Measurements from ENCODE around the gene SMYD3. TPM values are rescaled to one million over a fixed set of nuclear protein-coding genes. Genes with fewer than 3 reads are reported as not detected.

Gene SMYD3
- total RNA-seq, 1 donor from 2014 or later = 34.9 TPM

GRCh38 chr1:245788886-245789285 lies 718.2 kb downstream of the SMYD3 start:
- no peaks in the 10 kb centered on the region for H3K27me3 Mint-ChIP-seq (ENCODE audit: low read depth)
- peaks cover 2% of the 10 kb centered on the region for H3K36me3 Mint-ChIP-seq
- no peak for DNase-seq (ENCODE audit: low spot score in 2 of 2, unreplicated experiment in 2 of 2)
- no peak overlapping the region for H3K27ac Mint-ChIP-seq
- no peak for TF ChIP-seq CTCF (IDR thresholded peaks at IDR 0.05; ENCODE audit: unreplicated experiment)
- no peak overlapping the region for H3K4me3 Mint-ChIP-seq
- H3K4me1 Mint-ChIP-seq = peaks cover 48% of the 10 kb centered on the region
- peaks cover 4% of the 10 kb centered on the region for H3K9me3 Mint-ChIP-seq

- no peaks in the 10 kb centered on the region for H3K27me3 Mint-ChIP-seq (ENCODE audit: low read depth)
- no peak overlapping the region for H3K4me3 Mint-ChIP-seq
- H3K9me3 Mint-ChIP-seq = peaks cover 10% of the 10 kb centered on the region
- no peak for DNase-seq (ENCODE audit: low spot score in 2 of 2, unreplicated experiment in 2 of 2)
- peaks cover 2% of the 10 kb centered on the region for H3K36me3 Mint-ChIP-seq
- TF ChIP-seq CTCF (IDR thresholded peaks at IDR 0.05; ENCODE audit: unreplicated experiment) = no peak
- peak overlapping the region; percentile 53 for H3K27ac Mint-ChIP-seq
- peaks cover 42% of the 10 kb centered on the region for H3K4me1 Mint-ChIP-seq
These were observed 718.8 kb downstream of the SMYD3 start for GRCh38 chr1:245788269-245788668.

GRCh38 chr1:245786948-245787347 lies 720.1 kb downstream of the SMYD3 start:
- Mint-ChIP-seq H3K4me3 (no peak overlapping the region), H3K27me3 (ENCODE audit: low read depth) (no peaks in the 10 kb centered on the region), H3K9me3 (peaks cover 12% of the 10 kb centered on the region), H3K27ac (no peak overlapping the region), H3K36me3 (peaks cover 2% of the 10 kb centered on the region), H3K4me1 (peaks cover 31% of the 10 kb centered on the region)
- no peak for DNase-seq (ENCODE audit: low spot score in 2 of 2, unreplicated experiment in 2 of 2)
- no peak for TF ChIP-seq CTCF (IDR thresholded peaks at IDR 0.05; ENCODE audit: unreplicated experiment)

- no peak overlapping the region for H3K4me3 Mint-ChIP-seq
- H3K27me3 Mint-ChIP-seq (ENCODE audit: low read depth) = no peaks in the 10 kb centered on the region
- no peak for DNase-seq (ENCODE audit: low spot score in 2 of 2, unreplicated experiment in 2 of 2)
- peaks cover 4% of the 10 kb centered on the region for H3K4me1 Mint-ChIP-seq
- H3K9me3 Mint-ChIP-seq = peaks cover 19% of the 10 kb centered on the region
- H3K36me3 Mint-ChIP-seq = peaks cover 4% of the 10 kb centered on the region
- no peak overlapping the region for H3K27ac Mint-ChIP-seq
- TF ChIP-seq CTCF (IDR thresholded peaks at IDR 0.05; ENCODE audit: unreplicated experiment) = no peak
These were observed 727.0 kb downstream of the SMYD3 start for GRCh38 chr1:245779797-245780755.

GRCh38 chr1:245777752-245778151 lies 729.3 kb downstream of the SMYD3 start:
- TF ChIP-seq CTCF (IDR thresholded peaks at IDR 0.05; ENCODE audit: unreplicated experiment) = no peak
- no peak for DNase-seq (ENCODE audit: low spot score in 2 of 2, unreplicated experiment in 2 of 2)
- no peaks in the 10 kb centered on the region for H3K27me3 Mint-ChIP-seq (ENCODE audit: low read depth)
- peaks cover 4% of the 10 kb centered on the region for H3K4me1 Mint-ChIP-seq
- H3K9me3 Mint-ChIP-seq = peaks cover 7% of the 10 kb centered on the region
- H3K27ac Mint-ChIP-seq = no peak overlapping the region
- H3K4me3 Mint-ChIP-seq = no peak overlapping the region
- H3K36me3 Mint-ChIP-seq = peaks cover 2% of the 10 kb centered on the region

Data from mesothelial cell of epicardium (in vitro differentiated cells).